AML-193 (cell line): ENCODE results near the gene TIGD2.
"Not testable (repeated sequence)": the region's sequence is repeated elsewhere in the genome, so short reads cannot be mapped to it uniquely, and the experiment has no call there.

Experiments used
- DNase-seq, 2 experiments: peaks; one replicate each; lab custom pipeline; 2025; lab: John Stamatoyannopoulos, UW

Gene TIGD2

GRCh38 chr4:89119836-89120235 lies 8.5 kb downstream of the TIGD2 start:
- DNase-seq = no peak

DNA sequence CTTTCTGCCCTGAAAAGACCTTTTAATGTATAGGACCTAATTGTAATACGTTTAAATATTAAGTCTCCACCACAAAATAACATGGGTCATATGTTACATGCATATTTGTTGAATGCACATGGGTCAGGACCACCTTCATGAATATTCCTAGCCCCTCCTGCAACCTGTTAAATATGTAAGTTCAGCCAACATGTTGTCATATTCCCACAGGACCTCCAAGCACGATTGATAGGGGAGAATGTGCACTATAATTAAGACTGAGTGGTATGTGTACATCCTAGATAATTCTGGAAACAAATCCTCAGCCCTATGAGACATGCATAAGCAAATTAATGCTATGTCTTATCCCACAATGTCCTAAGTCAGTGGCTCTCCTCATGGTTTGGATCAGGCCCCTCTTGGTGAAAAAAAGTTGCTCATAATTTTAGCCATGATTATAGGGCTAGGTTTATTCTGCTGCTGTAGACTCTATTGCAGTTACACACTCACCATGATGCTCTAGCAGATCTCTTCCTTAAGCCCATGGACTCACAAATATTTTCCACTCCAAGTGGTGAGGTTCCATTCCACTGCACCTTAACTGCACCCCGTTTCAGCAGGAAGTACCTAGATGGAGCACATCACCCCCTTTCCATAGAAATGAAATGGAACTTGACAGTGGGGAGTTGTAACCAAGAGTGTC lies 10.2 kb downstream of the TIGD2 start:
- DNase-seq = no peak

DNA sequence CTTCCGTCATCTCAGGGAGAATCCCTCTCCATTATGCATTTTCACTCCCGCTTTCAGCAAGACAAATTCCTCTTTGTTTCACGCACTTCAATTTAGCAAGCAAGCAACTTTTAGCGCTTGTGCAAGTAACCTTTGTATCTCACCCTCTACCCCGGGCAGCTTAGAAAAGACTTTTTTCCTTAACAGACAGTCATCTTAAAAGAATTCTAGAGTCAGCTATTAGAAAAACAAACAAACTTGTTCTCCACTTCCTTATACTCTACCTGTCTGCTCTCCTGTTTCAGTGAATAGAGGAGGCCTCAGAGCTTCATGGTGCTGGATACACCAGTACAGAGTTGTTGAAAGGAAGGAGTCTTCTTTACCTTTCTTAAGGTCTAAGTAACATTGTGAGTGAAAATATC lies 12.1 kb downstream of the TIGD2 start:
- no peak for DNase-seq

GRCh38 chr4:89125901-89126782 lies 14.8 kb downstream of the TIGD2 start:
- no peak for DNase-seq

DNA sequence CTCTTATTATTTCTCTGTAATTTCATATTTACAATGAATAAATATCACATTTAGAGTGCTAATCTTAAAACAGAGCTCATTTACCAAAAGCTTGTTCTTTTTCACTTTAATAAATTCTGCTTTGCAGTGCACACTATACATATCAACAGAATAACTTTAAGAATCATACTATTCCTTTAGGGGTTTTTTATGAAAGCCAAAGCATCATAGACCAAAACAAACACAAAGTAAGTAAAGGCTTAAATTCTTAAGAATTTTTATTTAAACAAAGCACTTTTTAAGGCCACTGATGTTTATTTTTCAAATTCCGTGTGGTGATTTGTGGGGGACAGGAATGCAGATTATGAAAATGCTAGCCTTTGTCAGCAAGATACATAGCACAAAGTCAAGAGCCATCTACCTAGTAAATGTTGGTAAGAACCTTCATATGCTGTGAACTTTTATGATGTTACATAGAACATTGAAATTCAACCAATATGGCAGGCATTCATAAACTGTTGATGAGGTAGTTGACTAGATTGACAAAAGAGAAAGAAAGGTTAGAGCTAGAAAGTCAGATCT lies 17.8 kb downstream of the TIGD2 start:
- no peak for DNase-seq

DNA sequence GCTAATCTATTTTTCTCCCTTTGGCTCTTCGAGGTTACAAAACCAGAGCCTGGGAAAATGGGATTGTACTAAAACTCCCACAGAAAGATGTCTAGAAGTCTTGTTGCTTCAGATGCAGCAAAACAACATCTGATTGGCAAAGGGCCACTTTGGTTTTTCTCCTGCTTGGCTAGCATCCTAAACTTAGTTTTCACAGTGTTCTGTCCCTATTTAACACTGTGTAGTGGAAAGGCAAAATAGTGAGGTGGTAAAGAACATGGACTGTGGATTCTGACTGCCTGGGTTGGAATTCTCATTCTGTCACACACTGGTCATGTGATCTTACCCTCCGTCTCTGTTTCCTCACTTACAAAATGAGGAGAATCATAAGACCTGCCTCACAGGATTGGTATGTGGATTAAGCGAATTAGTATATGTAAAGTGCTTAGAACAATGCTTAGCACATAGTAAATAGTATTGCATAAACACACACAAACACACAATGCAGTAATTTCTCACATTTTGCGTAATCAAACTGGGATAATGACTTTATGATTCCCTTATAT lies 23.5 kb downstream of the TIGD2 start:
- no peak for DNase-seq

GRCh38 chr4:89136525-89136924 lies 25.2 kb downstream of the TIGD2 start:
- DNase-seq = no peak

DNA sequence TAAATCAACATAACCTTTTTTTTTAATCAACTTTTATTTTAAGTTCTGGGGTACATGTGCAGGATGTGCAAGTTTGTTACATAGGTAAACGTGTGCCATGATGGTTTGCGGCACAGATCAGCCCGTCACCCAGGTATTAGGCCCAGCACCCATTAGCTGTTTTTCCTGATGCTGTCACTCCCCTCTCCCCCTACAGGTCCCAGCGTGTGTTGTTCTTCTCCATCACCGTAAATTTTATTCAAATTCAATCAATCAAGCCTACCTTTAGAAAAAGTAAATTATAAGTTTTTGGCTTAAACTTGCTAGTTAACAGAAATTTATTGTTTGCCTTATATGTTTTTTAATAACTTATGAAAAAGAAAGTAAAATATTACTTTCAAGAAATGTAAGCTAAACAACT lies 25.9 kb downstream of the TIGD2 start:
- DNase-seq = no peak

DNA sequence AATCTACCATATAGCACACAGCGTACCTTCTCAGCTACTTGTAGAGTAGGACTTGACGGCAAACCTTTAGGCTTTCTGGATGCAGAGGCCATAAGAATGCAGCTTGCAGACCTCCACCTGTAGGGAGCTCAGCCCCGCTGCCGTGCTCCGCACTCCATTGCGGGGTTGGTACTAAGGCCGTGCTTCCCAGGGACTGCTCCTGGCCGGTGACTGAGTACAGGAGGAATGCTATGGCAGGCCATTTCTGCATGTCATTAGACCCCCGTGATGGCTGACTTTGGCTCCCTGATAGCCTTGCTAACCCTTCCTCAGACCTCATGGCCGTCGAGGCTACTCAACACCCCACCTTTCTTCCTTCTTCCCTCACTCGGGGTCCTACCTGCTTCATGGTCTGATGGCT lies 26.4 kb downstream of the TIGD2 start:
- DNase-seq = no peak

DNA sequence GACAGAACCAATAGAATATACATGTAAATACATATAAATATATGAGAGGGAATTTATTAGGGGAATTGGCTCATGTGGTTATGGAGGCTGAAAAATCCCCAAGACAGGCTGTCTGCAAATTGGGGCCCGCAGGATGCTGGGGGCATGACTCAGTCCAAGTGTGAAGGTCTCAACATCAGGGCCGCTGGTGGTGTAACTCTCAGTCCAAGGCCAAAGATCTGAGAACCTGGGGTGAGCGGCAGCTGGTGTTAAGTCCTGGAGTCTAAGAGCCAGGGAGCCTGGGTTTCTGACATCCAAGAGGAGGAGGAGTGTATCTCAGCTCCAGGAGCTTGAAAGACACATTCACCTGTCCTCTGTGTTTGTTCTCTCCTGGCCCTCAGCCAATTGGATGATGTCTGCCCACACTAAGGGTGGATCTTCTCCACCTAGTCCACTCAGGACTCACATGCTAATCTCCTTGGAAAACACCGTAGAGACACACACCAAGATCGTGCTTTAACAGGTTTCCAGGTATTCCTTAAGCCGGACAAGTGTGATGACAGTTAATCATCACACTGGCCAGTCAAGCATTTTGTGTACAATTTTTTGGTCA lies 28.9 kb downstream of the TIGD2 start:
- no peak for DNase-seq

DNA sequence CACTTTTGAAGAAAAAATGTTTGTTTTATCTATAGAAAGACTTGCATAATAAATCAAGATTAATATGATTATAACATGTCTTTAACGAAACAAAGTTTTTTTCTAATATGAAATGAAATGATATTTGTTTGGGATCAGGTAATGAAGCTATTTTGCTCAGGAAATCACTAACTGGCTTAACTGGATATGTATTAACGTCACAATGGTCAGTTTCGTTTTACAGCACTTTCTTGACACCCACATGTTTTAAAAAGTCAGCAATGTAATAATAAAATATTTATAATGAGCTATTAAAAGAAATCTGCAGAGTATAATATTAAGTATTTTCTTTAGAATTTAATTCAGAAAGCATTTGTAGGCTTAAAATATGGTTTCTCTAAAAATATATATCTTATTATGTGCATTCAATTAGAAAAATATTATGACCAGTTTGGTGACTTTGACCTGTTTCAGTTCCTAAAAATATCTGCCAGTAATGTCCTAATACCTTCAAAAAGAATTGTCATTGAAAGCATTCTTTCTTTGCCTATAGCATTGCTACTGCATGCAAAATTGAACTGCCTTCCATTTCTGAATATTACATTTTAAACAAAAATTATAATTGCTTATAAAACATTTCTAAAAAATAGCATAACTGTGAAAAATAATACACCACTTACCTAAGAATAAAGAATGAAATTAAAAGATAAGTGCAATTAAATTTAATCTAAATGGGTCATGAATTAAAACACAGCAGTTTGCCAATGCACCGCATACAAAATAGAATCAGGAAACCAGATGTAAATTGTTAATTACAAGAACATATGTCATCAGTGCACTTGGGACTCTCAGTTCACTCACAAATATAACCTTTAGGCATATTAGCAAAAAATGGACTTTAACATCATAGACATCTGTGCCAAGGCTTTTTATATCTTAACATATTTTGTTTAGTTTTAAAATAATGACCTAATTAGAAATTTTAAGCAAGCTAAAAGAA lies 31.6 kb downstream of the TIGD2 start:
- no peak for DNase-seq

- DNase-seq = not testable (repeated sequence)
Measured at GRCh38 chr4:89144652-89145051, 33.3 kb downstream of the TIGD2 start.

- no peak for DNase-seq
Measured at GRCh38 chr4:89146196-89146595, 34.9 kb downstream of the TIGD2 start.

- DNase-seq = no peak
Measured at GRCh38 chr4:89152972-89153371, 41.6 kb downstream of the TIGD2 start.

DNA sequence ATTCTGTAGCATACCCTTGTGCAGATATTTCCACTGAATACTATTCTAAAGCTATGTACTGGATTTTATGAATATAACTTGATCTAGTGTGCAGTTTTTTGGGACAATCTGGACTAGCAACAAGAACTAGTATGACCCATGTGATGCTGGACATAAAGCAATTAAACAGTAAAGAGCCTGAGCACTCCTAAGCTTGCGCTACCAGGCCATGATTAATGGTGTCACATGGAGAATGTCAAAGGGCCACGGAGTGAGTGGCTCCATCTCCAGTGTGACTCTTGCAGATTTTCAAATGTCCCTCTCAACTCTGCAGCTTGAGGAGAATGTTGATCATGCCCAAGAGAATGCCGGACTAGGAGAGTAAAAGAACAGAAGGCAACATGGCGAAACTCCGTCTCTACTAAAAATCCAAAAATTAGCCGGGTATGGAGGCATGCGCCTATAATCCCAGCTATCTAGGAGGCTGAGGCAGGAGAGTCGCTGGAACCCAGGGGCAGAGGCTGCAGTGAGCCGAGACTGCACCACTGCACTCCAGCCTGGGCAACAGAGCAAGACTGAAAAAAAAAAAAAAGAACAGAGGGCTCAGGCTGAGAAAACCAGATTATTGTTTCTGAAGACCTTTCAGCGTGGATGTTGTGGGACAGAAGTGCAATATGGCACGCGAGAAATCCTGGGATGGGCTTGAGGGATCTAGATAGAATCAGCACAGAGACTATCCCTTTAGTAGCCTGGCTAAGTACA lies 45.0 kb downstream of the TIGD2 start:
- DNase-seq = no peak

DNA sequence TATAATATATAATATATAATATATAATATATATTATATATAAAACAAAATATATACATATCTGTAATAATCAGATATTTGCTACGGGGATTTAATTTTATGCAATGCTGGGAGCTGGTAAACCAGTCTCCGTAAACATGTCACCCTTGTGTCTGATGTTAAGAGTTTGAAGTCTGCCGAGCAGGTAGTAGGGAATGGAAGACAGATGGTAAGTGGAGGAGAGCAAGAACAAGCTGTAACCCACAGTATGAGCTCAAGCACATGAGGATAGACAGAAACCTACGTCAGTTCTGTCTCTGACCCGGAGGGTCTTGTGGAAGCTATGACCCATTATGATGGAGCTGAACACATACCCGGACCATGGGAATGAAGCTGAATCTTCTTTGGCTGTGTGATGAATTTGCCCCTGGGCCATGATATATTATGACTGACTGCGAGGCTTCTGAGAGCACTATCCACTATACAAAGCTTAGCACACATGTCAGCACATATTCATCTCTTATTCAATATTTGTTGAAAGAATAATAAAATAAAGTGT lies 46.2 kb downstream of the TIGD2 start:
- no peak for DNase-seq

DNA sequence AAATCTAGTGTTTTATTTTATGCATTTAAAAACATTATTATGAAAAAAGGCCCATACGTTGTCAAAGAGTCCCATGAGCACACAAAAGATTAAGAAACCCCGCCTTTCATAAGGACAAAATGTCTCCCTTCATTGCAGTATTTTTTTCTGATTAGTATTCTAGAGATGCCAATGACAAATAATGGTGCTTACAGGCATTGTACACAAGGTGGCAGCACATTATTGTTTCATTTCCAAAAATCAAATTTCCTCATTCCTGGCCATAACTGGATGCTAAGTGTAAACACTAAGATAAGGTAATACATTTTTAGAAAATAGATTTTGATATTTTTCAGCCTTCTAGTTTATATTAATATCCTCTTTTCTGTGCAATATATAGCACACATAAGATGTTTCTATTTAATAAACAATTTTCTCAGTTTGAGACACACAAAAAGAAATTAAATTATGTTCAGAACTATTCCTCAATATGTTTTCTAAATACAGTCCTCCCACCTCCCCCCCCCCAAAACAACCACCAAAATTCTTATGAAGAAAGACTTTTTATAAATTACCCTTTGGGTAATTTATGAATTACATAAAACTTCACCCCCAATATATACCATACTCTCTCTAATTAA lies 47.7 kb downstream of the TIGD2 start:
- peak; percentile 46 to 61 for DNase-seq

- no peak for DNase-seq
Measured at GRCh38 chr4:89160806-89161205, 49.5 kb downstream of the TIGD2 start.

DNA sequence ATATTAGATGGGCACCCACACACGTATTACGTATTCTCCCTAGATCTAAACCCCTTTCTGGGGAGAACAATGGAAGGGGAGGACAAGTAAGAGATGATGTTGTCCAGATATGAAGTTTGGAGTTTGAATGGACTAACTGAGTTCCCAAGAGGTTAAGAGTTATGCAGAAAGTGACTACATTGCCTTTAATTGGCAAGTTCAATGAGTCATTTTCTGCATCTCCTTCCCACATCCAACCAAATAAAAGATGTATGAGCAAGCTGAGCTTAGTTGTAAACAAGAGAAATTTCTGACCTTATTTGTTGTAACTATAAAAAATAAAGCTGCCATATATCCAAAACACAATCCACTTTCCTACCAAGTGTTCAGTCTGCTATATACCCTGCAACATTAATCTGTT lies 50.5 kb downstream of the TIGD2 start:
- DNase-seq = no peak

DNA sequence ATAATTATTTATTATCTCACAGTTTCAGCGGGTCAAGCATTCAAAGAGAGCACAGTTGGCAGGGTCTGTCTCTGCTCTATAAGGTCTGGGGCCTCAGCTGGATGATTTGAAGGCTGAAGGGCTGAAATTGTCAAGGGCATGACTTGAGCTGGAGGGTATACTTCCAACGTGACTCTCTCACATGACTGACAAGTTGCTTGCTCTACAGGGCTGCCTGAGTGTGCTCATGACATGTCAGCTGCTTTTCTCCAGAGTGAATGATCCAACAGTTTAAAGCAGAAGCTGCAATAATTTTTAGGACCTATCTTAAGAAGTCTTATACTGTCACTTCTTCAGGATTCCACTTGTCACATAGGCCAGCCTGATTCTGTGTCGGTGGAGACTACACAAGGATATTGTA lies 51.2 kb downstream of the TIGD2 start:
- no peak for DNase-seq
